Measurements from ENCODE around the gene CCL2. TPM values are rescaled to one million over a fixed set of nuclear protein-coding genes. Genes with fewer than 3 reads are reported as not detected.

Gene CCL2
- total RNA-seq, 1 experiment from 2014 or later, result not detected

GRCh38 chr17:34285286-34285792 lies 30.3 kb downstream of the CCL2 start, which contains the start of gene CCL11:
Gene CCL11, plus strand, starts transcription at chr17:34285742. Its CDS starts 67 bp downstream, at chr17:34285809.
- intact Hi-C loops (cut with micrococcal nuclease), result no loop called here
- POLR2A ChIA-PET, result no interaction called here
- Histone ChIP-seq H3K27ac (ENCODE audit: low read depth, low read length) (no peak within 1 kb of the TSS), H3K9ac (ENCODE audit: low read length) (no peak within 1 kb of the TSS), H3K4me2 (ENCODE audit: low read length) (no peak within 1 kb of the TSS), H3K79me2 (ENCODE audit: insufficient read depth, low read length) (no peaks in the 10 kb centered on the region), H3K9me3 (ENCODE audit: control insufficient read depth in 1 of 2, insufficient read depth in 1 of 2, low read depth in 1 of 2, low read length in 2 of 2) (no peaks in the 10 kb centered on the region), H2AFZ (ENCODE audit: low read depth, low read length, poor library complexity, severe bottlenecking) (no peak within 1 kb of the TSS), H3K4me3 (replicated peaks in 1 of 2; ENCODE audit: low read depth in 1 of 2, low read length in 2 of 2) (no peak within 1 kb of the TSS), H3K9me2 (ENCODE audit: insufficient read depth) (no peaks in the 10 kb centered on the region), H3K27me3 (ENCODE audit: insufficient read depth, low read length) (no peaks in the 10 kb centered on the region), H3K4me1 (ENCODE audit: control insufficient read depth in 1 of 2, insufficient read depth in 2 of 2, low read length in 2 of 2) (no peaks in the 10 kb centered on the region), H4K20me1 (ENCODE audit: insufficient read depth) (no peaks in the 10 kb centered on the region), H3K36me3 (ENCODE audit: control insufficient read depth in 1 of 2, insufficient read depth in 2 of 2, low read length in 2 of 2) (no peaks in the 10 kb centered on the region)
- no peak for TF ChIP-seq MAX (IDR thresholded peaks at IDR 0.05)
- TF ChIP-seq SP1 (IDR thresholded peaks at IDR 0.05; ENCODE audit: low read depth), result no peak
- TF ChIP-seq POLR2A (IDR thresholded peaks at IDR 0.05; ENCODE audit: borderline replicate concordance, extremely low read depth, insufficient read depth, insufficient read length), result no peak
- no peak for TF ChIP-seq TCF7L2 (IDR thresholded peaks at IDR 0.05; ENCODE audit: borderline replicate concordance, extremely low read depth, insufficient read depth, insufficient read length)
- no peak for TF ChIP-seq ELF1 (IDR thresholded peaks at IDR 0.05; ENCODE audit: borderline replicate concordance, low read depth)
- TF ChIP-seq REST (IDR thresholded peaks at IDR 0.05; ENCODE audit: low read depth), result no peak
- TF ChIP-seq ZNF274 (IDR thresholded peaks at IDR 0.05; ENCODE audit: low read depth, low read length), result no peak
- TF ChIP-seq, protein P1, sequence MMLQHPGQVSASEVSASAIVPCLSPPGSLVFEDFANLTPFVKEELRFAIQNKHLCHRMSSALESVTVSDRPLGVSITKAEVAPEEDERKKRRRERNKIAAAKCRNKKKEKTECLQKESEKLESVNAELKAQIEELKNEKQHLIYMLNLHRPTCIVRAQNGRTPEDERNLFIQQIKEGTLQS (IDR thresholded peaks at IDR 0.05), result no peak
- no peak for TF ChIP-seq YY1 (IDR thresholded peaks at IDR 0.05; ENCODE audit: extremely low read depth, insufficient replicate concordance, low read depth, low read length)
- TF ChIP-seq CEBPB (IDR thresholded peaks at IDR 0.05; ENCODE audit: low read depth), result no peak
- no peak for TF ChIP-seq JUND (IDR thresholded peaks at IDR 0.05)
- TF ChIP-seq SIN3A (IDR thresholded peaks at IDR 0.05; ENCODE audit: low read depth), result no peak
- TF ChIP-seq EZH2phosphoT487 (IDR thresholded peaks at IDR 0.05; ENCODE audit: borderline replicate concordance), result no peak
- no peak for TF ChIP-seq CBX3 (IDR thresholded peaks at IDR 0.05; ENCODE audit: low read depth)
- TF ChIP-seq CTCF (IDR thresholded peaks at IDR 0.05 in 2 of 3, conservative IDR thresholded peaks at IDR 0.05 in 1 of 3; ENCODE audit: borderline replicate concordance in 1 of 3, insufficient read depth in 1 of 3, low read depth in 2 of 3, low read length in 2 of 3), result no peak
- TF ChIP-seq EZH2 (IDR thresholded peaks at IDR 0.05), result no peak
- no peak for TF ChIP-seq EGR1 (IDR thresholded peaks at IDR 0.05; ENCODE audit: low read depth)
- no peak for TF ChIP-seq RAD21 (IDR thresholded peaks at IDR 0.05; ENCODE audit: low read depth)
- RAD21 ChIA-PET (ENCODE audit: low non-redundant PET in 1 of 2, low total read pairs in 2 of 2, uncharacterized antibody in 2 of 2, unreplicated experiment in 2 of 2), result no interaction called here
- no TSS peak for BruUV-seq (replicated peaks)
- DNase-seq (ENCODE audit: low read depth, low spot score) (no peak), ATAC-seq (no peak)
- CTCF ChIA-PET, result no interaction called here

Measured in HCT116 (cell line).